H9 (cell line): ENCODE measurements around the gene GCSH. TPM values are rescaled to one million over a fixed set of nuclear protein-coding genes. Genes with fewer than 3 reads are reported as not detected.
A peak's percentile ranks its signal among the peaks of the same experiment; 100 is the strongest.

ENCODE experiments used
- DNase-seq: peaks from one replicate; pipeline ENCODE4 v3.0.0-alpha.2; 2017
- H2AFZ ChIP-seq: one replicate; pipeline ENCODE4 v1.6.1; 2013; ENCODE audit warnings: mild to moderate bottlenecking, low read length, control low read depth, moderate library complexity
- H2AK5ac ChIP-seq: 2 replicates; pipeline ENCODE4 v1.6.1; 2013; ENCODE audit warnings: low read length, control low read depth, mixed read lengths; ENCODE audit not compliant: insufficient read length
- H2BK120ac ChIP-seq: one replicate; pipeline ENCODE4 v1.6.1; 2013; ENCODE audit warnings: low read depth, mild to moderate bottlenecking, low read length, control low read depth, inconsistent platforms; ENCODE audit not compliant: poor library complexity, severe bottlenecking
- H2BK12ac ChIP-seq: 2 replicates; pipeline ENCODE4 v1.6.1; 2013; ENCODE audit warnings: low read length, control low read depth, mixed read lengths, low read depth; ENCODE audit not compliant: insufficient read length
- H2BK15ac ChIP-seq: 2 replicates; pipeline ENCODE4 v1.6.1; 2013; ENCODE audit warnings: low read depth, low read length, control low read depth
- H2BK20ac ChIP-seq: one replicate; pipeline ENCODE4 v1.6.1; 2013; ENCODE audit warnings: low read depth, mild to moderate bottlenecking, low read length, control low read depth, inconsistent platforms; ENCODE audit not compliant: poor library complexity, severe bottlenecking
- H2BK5ac ChIP-seq: 2 replicates; pipeline ENCODE4 v1.6.1; 2013; ENCODE audit warnings: low read length, control low read depth, mixed read lengths; ENCODE audit not compliant: insufficient read length
- H3K14ac ChIP-seq: 2 replicates; pipeline ENCODE4 v1.6.1; 2013; ENCODE audit warnings: low read length, control low read depth; ENCODE audit not compliant: insufficient read depth
- H3K18ac ChIP-seq: 2 replicates; pipeline ENCODE4 v1.6.1; 2013; ENCODE audit warnings: low read depth, mild to moderate bottlenecking, mixed read lengths, low read length, control low read depth; ENCODE audit not compliant: insufficient read length
- H3K23ac ChIP-seq: 2 replicates; pipeline ENCODE4 v1.6.1; 2013; ENCODE audit warnings: low read length, control low read depth, mixed read lengths, low read depth; ENCODE audit not compliant: insufficient read length
- H3K23me2 ChIP-seq: 2 replicates; pipeline ENCODE4 v1.6.1; 2013; ENCODE audit warnings: low read depth, mild to moderate bottlenecking, mixed read lengths, low read length, control low read depth; ENCODE audit not compliant: insufficient read length, poor library complexity, severe bottlenecking
- H3K27ac ChIP-seq: 2 replicates; pipeline ENCODE4 v1.5.1; 2013; ENCODE audit warnings: low read length, control low read depth, mixed read lengths, low read depth; ENCODE audit not compliant: insufficient read length
- H3K27me3 ChIP-seq: 2 replicates; pipeline ENCODE4 v1.6.1; 2013; ENCODE audit warnings: low read length, control low read depth, inconsistent platforms; ENCODE audit not compliant: insufficient read depth
- H3K4ac ChIP-seq: 2 replicates; pipeline ENCODE4 v1.6.1; 2013; ENCODE audit warnings: low read depth, mild to moderate bottlenecking, control low read depth, inconsistent platforms, low read length, moderate library complexity
- H3K4me1 ChIP-seq: 2 replicates; pipeline ENCODE4 v1.6.1; 2013; ENCODE audit warnings: low read length, control low read depth, inconsistent platforms; ENCODE audit not compliant: insufficient read depth
- H3K4me2 ChIP-seq: 2 replicates; pipeline ENCODE4 v1.6.1; 2013; ENCODE audit warnings: low read length, control low read depth, mixed read lengths; ENCODE audit not compliant: insufficient read length, insufficient read depth
- H3K56ac ChIP-seq: 2 replicates; pipeline ENCODE4 v1.6.1; 2013; ENCODE audit warnings: low read depth, mild to moderate bottlenecking, mixed read lengths, low read length, control low read depth; ENCODE audit not compliant: insufficient read length
- H3K79me1 ChIP-seq: 2 replicates; pipeline ENCODE4 v1.6.1; 2013; ENCODE audit warnings: low read depth, mild to moderate bottlenecking, moderate library complexity, low read length, control low read depth, inconsistent platforms; ENCODE audit not compliant: insufficient read depth, poor library complexity, severe bottlenecking
- H3K79me2 ChIP-seq: 2 replicates; pipeline ENCODE4 v1.6.1; 2013; ENCODE audit warnings: low read length, control low read depth, inconsistent platforms; ENCODE audit not compliant: insufficient read depth
- H3K9ac ChIP-seq: 2 replicates; pipeline ENCODE4 v1.6.1; 2013; ENCODE audit warnings: low read length, control low read depth, mixed read lengths; ENCODE audit not compliant: insufficient read length; ENCODE audit errors: extremely low read depth
- H3K9me3 ChIP-seq: one replicate; pipeline ENCODE4 v1.6.1; 2013; ENCODE audit warnings: low read depth, low read length, inconsistent platforms; ENCODE audit not compliant: control insufficient read depth
- H3T11ph ChIP-seq: one replicate; pipeline ENCODE4 v1.6.1; 2013; ENCODE audit warnings: mild to moderate bottlenecking, low read length, control low read depth, inconsistent platforms
- H4K20me1 ChIP-seq: one replicate; pipeline ENCODE4 v1.6.1; 2013; ENCODE audit not compliant: control insufficient read depth, insufficient read length, insufficient read depth
- H4K5ac ChIP-seq: 2 replicates; pipeline ENCODE4 v1.6.1; 2013; ENCODE audit warnings: low read depth, mild to moderate bottlenecking, mixed read lengths, low read length, control low read depth; ENCODE audit not compliant: insufficient read length
- H4K8ac ChIP-seq: replicated peaks from 2 replicates; pipeline ENCODE4 v1.6.1; 2013; ENCODE audit warnings: low read length, control low read depth, mixed read lengths, low read depth; ENCODE audit not compliant: insufficient read length
- H4K91ac ChIP-seq: 2 replicates; pipeline ENCODE4 v1.6.1; 2013; ENCODE audit warnings: low read depth, mild to moderate bottlenecking, moderate library complexity, mixed read lengths, low read length, control low read depth; ENCODE audit not compliant: insufficient read length
- H3K27ac Mint-ChIP-seq, 3 experiments: 2 replicates in 2 of 3; 3 replicates in 1 of 3; pipeline ENCODE4 v1.8.0; 2020 to 2021; ENCODE audit warnings: mixed read lengths in 3 of 3, mild to moderate bottlenecking in 1 of 3, moderate library complexity in 1 of 3
- H3K27me3 Mint-ChIP-seq: 2 replicates; pipeline ENCODE4 v1.8.0; 2021; ENCODE audit warnings: low read depth, mild to moderate bottlenecking, moderate library complexity, mixed read lengths
- H3K36me3 Mint-ChIP-seq, 3 experiments: 2 replicates in 2 of 3; 3 replicates in 1 of 3; pipeline ENCODE4 v1.8.0; 2020 to 2021; ENCODE audit warnings: low read depth in 3 of 3, mixed read lengths in 3 of 3; ENCODE audit not compliant: insufficient read depth in 1 of 3
- H3K4me1 Mint-ChIP-seq, 2 experiments: 2 replicates each; pipeline ENCODE4 v1.8.0; 2020; ENCODE audit warnings: mixed read lengths in 2 of 2
- H3K4me3 Mint-ChIP-seq, 2 experiments: 2 replicates in 1 of 2; 3 replicates in 1 of 2; pipeline ENCODE4 v1.8.0; 2020 to 2021; ENCODE audit warnings: mild to moderate bottlenecking in 2 of 2, mixed read lengths in 2 of 2, moderate library complexity in 1 of 2
- H3K9me3 Mint-ChIP-seq, 2 experiments: 2 replicates in 1 of 2; 3 replicates in 1 of 2; pipeline ENCODE4 v1.8.0; 2020; ENCODE audit warnings: mild to moderate bottlenecking in 2 of 2, mixed read lengths in 2 of 2, moderate library complexity in 1 of 2
- WGBS: extraction: QIAGEN DNeasy Blood & Tissue Kit; methylation state at CpG from one replicate; pipeline ENCODE4 v1.1.7; 2013; ENCODE audit warnings: missing lambda C conversion rate, low lambda C conversion rate, mixed read lengths; ENCODE audit not compliant: insufficient read length; ENCODE audit errors: extremely low coverage; 5-methylcytosine and 5-hydroxymethylcytosine counted together
- total RNA-seq: library from RNA; stranded (reverse); gene quantifications from 2 replicates; pipeline ENCODE4 v1.2.1, GENCODE V29; 2021
- TF ChIP-seq, protein P1 (sequence below): fragments of 200-600 bp; sonication (generic); conservative IDR thresholded peaks from 3 replicates; pipeline ENCODE4 v1.8.0; 2021; ENCODE audit warnings: antibody characterized with exemption, mild to moderate bottlenecking

Gene GCSH
- total RNA-seq, 1 experiment from 2014 or later = 87.4 TPM

DNA sequence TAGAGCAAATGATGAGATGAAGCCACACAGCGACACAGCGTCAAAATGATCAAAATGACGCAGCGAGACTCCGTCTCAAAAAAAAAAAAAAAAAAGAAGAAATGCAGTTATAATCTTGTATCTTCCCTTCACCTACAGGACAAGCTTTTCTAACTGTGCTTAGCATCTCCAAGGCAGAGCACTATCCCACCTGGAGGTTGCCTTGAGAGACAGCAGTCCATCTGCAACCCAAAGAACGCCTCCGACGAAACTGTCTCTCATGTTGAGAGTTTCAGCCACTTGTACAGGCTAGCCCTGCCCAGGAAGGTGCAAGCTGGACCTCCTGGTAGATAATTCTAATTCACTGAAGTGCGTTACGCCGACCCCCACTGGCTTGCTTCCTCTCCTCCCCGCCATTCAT, 46.7 kb upstream of the GCSH start:
- no CpG with 5 or more reads among the region's 12 CpGs for WGBS
- Histone ChIP-seq H2BK120ac (no peak overlapping the region), H3K56ac (no peak overlapping the region), H3K4me1 (no peaks in the 10 kb centered on the region), H3K79me2 (no peaks in the 10 kb centered on the region), H3K9me3 (no peaks in the 10 kb centered on the region), H3K4me2 (no peak overlapping the region), H3K23ac (no peak overlapping the region), H3K4ac (no peak overlapping the region), H2BK20ac (no peak overlapping the region), H3K27ac (no peak overlapping the region), H3K27me3 (no peaks in the 10 kb centered on the region), H3K18ac (no peak overlapping the region), H2BK12ac (no peak overlapping the region), H2BK5ac (no peak overlapping the region), H4K8ac (no peak overlapping the region), H3T11ph (no peak overlapping the region), H2AFZ (no peak overlapping the region), H4K20me1 (no peaks in the 10 kb centered on the region), H3K14ac (no peak overlapping the region), H2AK5ac (no peak overlapping the region), H4K91ac (no peak overlapping the region), H2BK15ac (no peak overlapping the region), H4K5ac (no peak overlapping the region), H3K23me2 (no peaks in the 10 kb centered on the region), H3K9ac (no peak overlapping the region), H3K79me1 (no peaks in the 10 kb centered on the region)
- Mint-ChIP-seq H3K27ac (peak overlapping the region; percentile 24 to 74 (median 37); a peak in 3 of 7 replicates), H3K9me3 (no peaks in the 10 kb centered on the region), H3K27me3 (no peaks in the 10 kb centered on the region; the same call in 1 of the 2 replicates), H3K4me1 (peaks cover 5 to 7% of the 10 kb centered on the region in 2 experiments), H3K36me3 (no peaks in the 10 kb centered on the region), H3K4me3 (no peak overlapping the region)
- DNase-seq = no peak
- TF ChIP-seq, protein P1, sequence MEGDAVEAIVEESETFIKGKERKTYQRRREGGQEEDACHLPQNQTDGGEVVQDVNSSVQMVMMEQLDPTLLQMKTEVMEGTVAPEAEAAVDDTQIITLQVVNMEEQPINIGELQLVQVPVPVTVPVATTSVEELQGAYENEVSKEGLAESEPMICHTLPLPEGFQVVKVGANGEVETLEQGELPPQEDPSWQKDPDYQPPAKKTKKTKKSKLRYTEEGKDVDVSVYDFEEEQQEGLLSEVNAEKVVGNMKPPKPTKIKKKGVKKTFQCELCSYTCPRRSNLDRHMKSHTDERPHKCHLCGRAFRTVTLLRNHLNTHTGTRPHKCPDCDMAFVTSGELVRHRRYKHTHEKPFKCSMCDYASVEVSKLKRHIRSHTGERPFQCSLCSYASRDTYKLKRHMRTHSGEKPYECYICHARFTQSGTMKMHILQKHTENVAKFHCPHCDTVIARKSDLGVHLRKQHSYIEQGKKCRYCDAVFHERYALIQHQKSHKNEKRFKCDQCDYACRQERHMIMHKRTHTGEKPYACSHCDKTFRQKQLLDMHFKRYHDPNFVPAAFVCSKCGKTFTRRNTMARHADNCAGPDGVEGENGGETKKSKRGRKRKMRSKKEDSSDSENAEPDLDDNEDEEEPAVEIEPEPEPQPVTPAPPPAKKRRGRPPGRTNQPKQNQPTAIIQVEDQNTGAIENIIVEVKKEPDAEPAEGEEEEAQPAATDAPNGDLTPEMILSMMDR = no peak; the same call in 2 of the 3 replicates
